Chondrocyte (in vitro differentiated cells): Measurements from ENCODE around the gene OGFR. TPM values are rescaled to one million over a fixed set of nuclear protein-coding genes. Genes with fewer than 3 reads are reported as not detected.
A peak's percentile ranks its signal among the peaks of the same experiment; 100 is the strongest.

ENCODE experiments used
- DNase-seq: peaks from one replicate; pipeline ENCODE4 v3.0.0; 2021; ENCODE audit warnings: mixed read lengths, low spot score
- H3K27ac Mint-ChIP-seq: one replicate; pipeline ENCODE4 v1.8.0; 2021; ENCODE audit warnings: mild to moderate bottlenecking, moderate library complexity, mixed read lengths; ENCODE audit not compliant: unreplicated experiment
- H3K27me3 Mint-ChIP-seq: 2 replicates; pipeline ENCODE4 v1.8.0; 2021; ENCODE audit warnings: low read depth, mixed read lengths
- H3K36me3 Mint-ChIP-seq: 2 replicates; pipeline ENCODE4 v1.8.0; 2021; ENCODE audit warnings: low read depth, mixed read lengths
- H3K4me1 Mint-ChIP-seq: 2 replicates; pipeline ENCODE4 v1.8.0; 2021; ENCODE audit warnings: low read depth, mild to moderate bottlenecking, mixed read lengths
- H3K4me3 Mint-ChIP-seq: one replicate; pipeline ENCODE4 v1.8.0; 2021; ENCODE audit warnings: mild to moderate bottlenecking, moderate library complexity, mixed read lengths; ENCODE audit not compliant: unreplicated experiment
- H3K9me3 Mint-ChIP-seq: 2 replicates; pipeline ENCODE4 v1.8.0; 2021; ENCODE audit warnings: low read depth, mixed read lengths
- total RNA-seq: library from RNA; stranded (reverse); gene quantifications from 3 replicates; pipeline ENCODE4 v1.2.1, GENCODE V29; 2021
- TF ChIP-seq, protein P1 (sequence below): fragments of 200-600 bp; sonication (generic); IDR thresholded peaks from 2 replicates; pipeline ENCODE4 v1.5.0; 2021; ENCODE audit warnings: antibody characterized with exemption, mild to moderate bottlenecking, moderate library complexity

Gene OGFR
- total RNA-seq, 1 donor from 2014 or later: 31.8 TPM

DNA sequence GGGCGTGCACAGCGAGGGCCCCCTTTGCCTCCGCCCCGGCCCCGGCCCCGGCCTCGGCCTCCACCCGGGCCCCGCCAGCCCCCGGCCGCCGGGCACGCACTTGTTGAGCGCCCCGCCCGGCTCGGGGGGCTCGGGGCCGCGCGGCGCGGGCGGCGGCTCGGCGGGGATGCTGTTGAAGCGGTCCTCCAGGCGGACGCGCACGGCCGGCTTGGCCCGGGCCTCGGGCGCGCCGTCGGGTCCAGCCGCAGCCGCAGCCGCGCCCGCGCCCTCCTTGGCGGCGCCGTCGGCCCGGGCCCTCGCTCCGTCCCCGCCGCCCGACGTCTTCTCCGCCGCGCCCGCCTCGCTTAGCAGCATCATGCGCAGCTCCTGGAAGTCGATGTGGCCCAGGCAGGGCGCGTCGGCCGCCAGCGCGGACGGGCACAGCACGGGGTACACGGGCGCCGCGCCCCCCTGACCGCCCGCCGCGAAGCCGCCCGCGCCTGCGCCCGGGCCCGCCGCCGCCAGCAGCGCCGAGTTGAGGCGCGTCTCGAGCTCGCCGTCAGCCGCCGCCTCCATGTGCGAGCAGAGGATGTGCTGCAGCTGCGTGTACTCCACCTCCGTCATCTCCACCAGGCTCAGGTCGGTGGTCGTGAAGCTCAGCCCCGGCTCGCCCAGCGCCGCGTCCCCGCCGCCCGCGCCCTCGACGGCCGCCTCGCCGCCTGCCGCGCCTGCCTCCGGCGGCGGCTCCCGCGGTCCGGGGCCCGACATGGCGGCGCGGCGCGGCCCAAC is 56.5 kb downstream of the OGFR start:
- no peaks in the 10 kb centered on the region for H3K27me3 Mint-ChIP-seq
- H3K4me1 Mint-ChIP-seq: peaks cover 23% of the 10 kb centered on the region
- no peak overlapping the region for H3K27ac Mint-ChIP-seq
- peaks cover 10% of the 10 kb centered on the region for H3K36me3 Mint-ChIP-seq
- H3K4me3 Mint-ChIP-seq: peak overlapping the region; percentile 49
- no peaks in the 10 kb centered on the region for H3K9me3 Mint-ChIP-seq
- DNase-seq: peak; percentile 65
- TF ChIP-seq, protein P1, sequence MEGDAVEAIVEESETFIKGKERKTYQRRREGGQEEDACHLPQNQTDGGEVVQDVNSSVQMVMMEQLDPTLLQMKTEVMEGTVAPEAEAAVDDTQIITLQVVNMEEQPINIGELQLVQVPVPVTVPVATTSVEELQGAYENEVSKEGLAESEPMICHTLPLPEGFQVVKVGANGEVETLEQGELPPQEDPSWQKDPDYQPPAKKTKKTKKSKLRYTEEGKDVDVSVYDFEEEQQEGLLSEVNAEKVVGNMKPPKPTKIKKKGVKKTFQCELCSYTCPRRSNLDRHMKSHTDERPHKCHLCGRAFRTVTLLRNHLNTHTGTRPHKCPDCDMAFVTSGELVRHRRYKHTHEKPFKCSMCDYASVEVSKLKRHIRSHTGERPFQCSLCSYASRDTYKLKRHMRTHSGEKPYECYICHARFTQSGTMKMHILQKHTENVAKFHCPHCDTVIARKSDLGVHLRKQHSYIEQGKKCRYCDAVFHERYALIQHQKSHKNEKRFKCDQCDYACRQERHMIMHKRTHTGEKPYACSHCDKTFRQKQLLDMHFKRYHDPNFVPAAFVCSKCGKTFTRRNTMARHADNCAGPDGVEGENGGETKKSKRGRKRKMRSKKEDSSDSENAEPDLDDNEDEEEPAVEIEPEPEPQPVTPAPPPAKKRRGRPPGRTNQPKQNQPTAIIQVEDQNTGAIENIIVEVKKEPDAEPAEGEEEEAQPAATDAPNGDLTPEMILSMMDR: no peak

DNA sequence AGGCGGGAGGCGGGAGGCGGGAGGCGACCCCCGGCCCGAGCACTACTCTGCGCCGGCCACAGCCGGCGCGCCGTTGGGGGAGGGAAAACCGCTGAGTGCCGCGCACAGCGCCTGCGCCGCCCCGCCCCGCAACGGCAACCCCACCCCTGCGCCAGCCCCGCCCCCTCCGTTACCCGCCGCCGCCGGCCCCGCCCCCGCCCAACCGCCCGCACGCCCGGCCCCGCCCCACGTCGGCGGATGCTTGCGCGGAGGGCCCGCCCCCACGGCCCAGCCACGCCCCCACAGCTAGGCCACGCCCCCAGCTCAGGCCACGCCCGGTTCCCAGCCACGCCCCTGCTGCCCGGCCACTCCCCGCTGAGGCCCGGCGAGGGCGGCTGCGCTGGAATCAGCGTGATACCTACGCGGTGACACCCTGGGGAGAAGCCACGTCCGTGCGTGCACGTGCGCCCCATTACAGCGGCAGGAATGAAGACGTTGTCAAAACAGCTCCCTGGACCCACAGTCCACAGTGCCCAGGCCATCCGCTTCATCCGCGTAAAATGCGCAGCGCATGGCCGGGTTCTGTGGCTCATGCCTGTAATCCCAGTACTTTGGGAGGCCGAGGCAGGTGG is 57.2 kb downstream of the OGFR start, which contains the start of gene TCFL5:
Gene TCFL5 (minus strand): TSS at position 97 of the 611 bp plus-strand sequence. CDS start 152 bp downstream, outside the sequence.
- no peaks in the 10 kb centered on the region for H3K27me3 Mint-ChIP-seq
- H3K4me3 Mint-ChIP-seq: peak within 1 kb of the TSS; percentile 73
- H3K4me1 Mint-ChIP-seq: peaks cover 23% of the 10 kb centered on the region
- TF ChIP-seq, protein P1: no peak
- H3K36me3 Mint-ChIP-seq: peaks cover 9% of the 10 kb centered on the region
- peak within 1 kb of the TSS; percentile 86 for H3K27ac Mint-ChIP-seq
- peak; percentile 95 for DNase-seq
- no peaks in the 10 kb centered on the region for H3K9me3 Mint-ChIP-seq

Other genes with a start within 250 kb of the OGFR start
- not detected in 3 replicates for gene SLCO4A1, start 162.3 kb upstream of the OGFR start, total RNA-seq
- gene NTSR1, start 96.0 kb upstream of the OGFR start, total RNA-seq: 0.10 TPM in 1 of 3 replicates, not detected in the others
- 9.5 to 10.4 TPM (median 10.3 TPM) in 3 replicates for gene MRGBP, start 8.4 kb upstream of the OGFR start, total RNA-seq
- gene COL9A3, start 12.2 kb downstream of the OGFR start, total RNA-seq: 8.6 to 11.3 TPM (median 8.9 TPM) in 3 replicates
- 12.7 to 20.0 TPM (median 13.0 TPM) in 3 replicates for gene TCFL5, start 57.0 kb downstream of the OGFR start, total RNA-seq
- gene DIDO1, start 121.7 kb downstream of the OGFR start, total RNA-seq: 41.6 to 53.8 TPM (median 42.5 TPM) in 3 replicates
- gene GID8, start 133.3 kb downstream of the OGFR start, total RNA-seq: 26.3 to 30.7 TPM (median 29.7 TPM) in 3 replicates
- gene SLC17A9, start 147.9 kb downstream of the OGFR start, total RNA-seq: 0.24 to 1.2 TPM (median 0.79 TPM) in 3 replicates
- not detected in 3 replicates for gene BHLHE23, start 202.1 kb downstream of the OGFR start, total RNA-seq